Liver (tissue), 9 donors: ENCODE measurements around the gene AMOTL1. TPM values are rescaled to one million over a fixed set of nuclear protein-coding genes. Genes with fewer than 3 reads are reported as not detected.

ENCODE experiments used
- DNase-seq: peaks from one replicate; pipeline ENCODE4 v3.0.0-alpha.2; 2017; ENCODE audit warnings: low spot score
- H3K27ac ChIP-seq, 2 donors: one replicate each; pipeline ENCODE4 v1.7.0; 2013; ENCODE audit warnings: inconsistent platforms in 2 of 2, low read length in 2 of 2, control low read depth in 1 of 2, low read depth in 1 of 2, mild to moderate bottlenecking in 1 of 2
- H3K27me3 ChIP-seq, 4 donors: one replicate each; pipeline versions ENCODE4 v1.6.1 to v1.7.0; 2013; ENCODE audit warnings: low read length in 3 of 4, inconsistent platforms in 1 of 4, mild to moderate bottlenecking in 1 of 4, moderate library complexity in 1 of 4; ENCODE audit not compliant: control insufficient read depth in 4 of 4, insufficient read depth in 4 of 4
- H3K36me3 ChIP-seq, 4 donors: one replicate each; pipeline versions ENCODE4 v1.6.1 to v1.7.0; 2013; ENCODE audit warnings: low read length in 3 of 4, mild to moderate bottlenecking in 3 of 4, low read depth in 1 of 4, moderate library complexity in 1 of 4; ENCODE audit not compliant: control insufficient read depth in 4 of 4, insufficient read depth in 3 of 4
- H3K4me1 ChIP-seq, 4 donors: one replicate each; pipeline versions ENCODE4 v1.6.1 to v1.7.0; 2013; ENCODE audit warnings: low read length in 3 of 4, mild to moderate bottlenecking in 3 of 4, moderate library complexity in 1 of 4; ENCODE audit not compliant: control insufficient read depth in 4 of 4, insufficient read depth in 4 of 4
- H3K4me3 ChIP-seq, 3 donors: one replicate each; pipeline versions ENCODE4 v1.6.1 to v1.7.0; 2013; ENCODE audit warnings: low read length in 3 of 3, control low read depth in 1 of 3, low read depth in 1 of 3, mild to moderate bottlenecking in 1 of 3
- H3K9ac ChIP-seq, 2 donors: one replicate each; pipeline ENCODE4 v1.7.0; 2013; ENCODE audit warnings: low read length in 2 of 2, mild to moderate bottlenecking in 2 of 2, moderate library complexity in 2 of 2, control low read depth in 1 of 2, low read depth in 1 of 2
- H3K9me3 ChIP-seq, 4 donors: one replicate each; pipeline versions ENCODE4 v1.6.1 to v1.7.0; 2013; ENCODE audit warnings: low read length in 3 of 4; ENCODE audit not compliant: control insufficient read depth in 4 of 4
- ATF3 ChIP-seq: IDR thresholded peaks from 2 replicates; pipeline ENCODE4 v1.6.1; 2016; ENCODE audit warnings: antibody characterized with exemption
- CTCF ChIP-seq: fragments of 150-350 bp; IDR thresholded peaks from 2 replicates; pipeline ENCODE4 v1.5.1; 2017; ENCODE audit warnings: improper control_type of control experiment, low read depth, low read length; ENCODE audit not compliant: missing input control
- FOXA2 ChIP-seq: IDR thresholded peaks from 2 replicates; pipeline ENCODE4 v1.6.1; 2016; ENCODE audit warnings: antibody characterized with exemption
- GABPA ChIP-seq, 2 donors: IDR thresholded peaks in 1 of 2; conservative IDR thresholded peaks in 1 of 2; 2 replicates each; pipeline ENCODE4 v1.6.1; 2016; ENCODE audit warnings: antibody characterized with exemption in 2 of 2, mild to moderate bottlenecking in 1 of 2, moderate library complexity in 1 of 2
- HNF4A ChIP-seq, 2 donors: conservative IDR thresholded peaks; 2 replicates each; pipeline ENCODE4 v1.6.1; 2016; ENCODE audit warnings: antibody characterized with exemption in 2 of 2, mild to moderate bottlenecking in 2 of 2
- HNF4G ChIP-seq: IDR thresholded peaks from 2 replicates; pipeline ENCODE4 v1.6.1; 2016; ENCODE audit warnings: antibody characterized with exemption
- NR2F2 ChIP-seq: IDR thresholded peaks from 2 replicates; pipeline ENCODE4 v1.6.1; 2016; ENCODE audit warnings: antibody characterized with exemption
- RAD21 ChIP-seq, 2 donors: IDR thresholded peaks; 2 replicates each; pipeline ENCODE4 v1.6.1; 2016; ENCODE audit warnings: antibody characterized with exemption in 2 of 2, mild to moderate bottlenecking in 2 of 2
- RXRA ChIP-seq, 2 donors: IDR thresholded peaks; 2 replicates each; pipeline ENCODE4 v1.6.1; 2017 to 2018; ENCODE audit warnings: antibody characterized with exemption in 2 of 2, mild to moderate bottlenecking in 1 of 2
- SP1 ChIP-seq: IDR thresholded peaks from 2 replicates; pipeline ENCODE4 v1.6.1; 2018; ENCODE audit warnings: antibody characterized with exemption, mild to moderate bottlenecking
- TAF1 ChIP-seq: conservative IDR thresholded peaks from 2 replicates; pipeline ENCODE4 v1.6.1; 2016; ENCODE audit warnings: antibody characterized with exemption, mild to moderate bottlenecking
- YY1 ChIP-seq: IDR thresholded peaks from 2 replicates; pipeline ENCODE4 v1.6.1; 2016; ENCODE audit warnings: antibody characterized with exemption, mild to moderate bottlenecking
- WGBS: extraction: QIAGEN DNeasy Blood & Tissue Kit; methylation state at CpG from one replicate; pipeline ENCODE4 v1.1.7; 2013; 5-methylcytosine and 5-hydroxymethylcytosine counted together
- polyA plus RNA-seq, 2 donors: library from polyadenylated mRNA; stranded (reverse) in 1 of 2; unstranded in 1 of 2; fragments of 200-250 nt in 1 of 2; fragments of >200 nt in 1 of 2; fragmentation: Nextera tagmentation in 1 of 2; extraction: Ambion mirVana in 1 of 2; gene quantifications; one replicate each; pipeline versions ENCODE4 v1.2.1 to v1.2.3, GENCODE V29; 2013 to 2015
- total RNA-seq, 2 donors: library from RNA; depleted of rRNA; stranded (reverse); fragments of >200 nt; gene quantifications; one replicate each; pipeline ENCODE4 v1.2.3, GENCODE V29; 2014
- TF ChIP-seq, protein P1 (sequence below): IDR thresholded peaks from 2 replicates; pipeline ENCODE4 v1.6.1; 2016; ENCODE audit warnings: antibody characterized with exemption
- TF ChIP-seq, protein P2 (sequence below): IDR thresholded peaks from 2 replicates; pipeline ENCODE4 v1.6.1; 2016; ENCODE audit warnings: antibody characterized with exemption
- TF ChIP-seq, protein P3 (sequence below): IDR thresholded peaks from 2 replicates; pipeline ENCODE4 v1.6.1; 2016; ENCODE audit warnings: antibody characterized with exemption, mild to moderate bottlenecking
- donor health status: healthy.
- donor health status: healthy.
- donor health status: healthy.
- donor health status: healthy.
- donor health status: healthy.

The AMOTL1 gene
- total and polyA plus RNA-seq, 4 donors, result 2.2 to 29.5 (median 7.2) TPM

GRCh38 chr11:94721565-94722292 is 46.4 kb upstream of the AMOTL1 start:
- no peak for DNase-seq
- H3K4me3 ChIP-seq, result no peak overlapping the region
- no peaks in the 10 kb centered on the region for H3K9me3 ChIP-seq
- no peak for TF ChIP-seq YY1
- no peaks in the 10 kb centered on the region for H3K4me1 ChIP-seq
- no peaks in the 10 kb centered on the region for H3K36me3 ChIP-seq
- no peak overlapping the region for H3K27ac ChIP-seq
- H3K9ac ChIP-seq, result no peak overlapping the region
- H3K27me3 ChIP-seq, result no peaks in the 10 kb centered on the region
- WGBS, result 77% methylated on average over 2 of the region's 2 CpGs

- TF ChIP-seq RAD21 (IDR thresholded peaks at IDR 0.05) (no peak), FOXA2 (no peak), NR2F2 (no peak), GABPA (IDR thresholded peaks at IDR 0.05 in 1 of 2, conservative IDR thresholded peaks at IDR 0.05 in 1 of 2) (no peak), SP1 (no peak)
- H3K27me3 ChIP-seq, result no peaks in the 10 kb centered on the region
- H3K9ac ChIP-seq, result no peak overlapping the region
- 68% methylated on average over 1 of the region's 1 CpG for WGBS
- no peaks in the 10 kb centered on the region for H3K9me3 ChIP-seq
- DNase-seq, result no peak
- no peaks in the 10 kb centered on the region for H3K4me1 ChIP-seq
- H3K36me3 ChIP-seq, result no peaks in the 10 kb centered on the region
- no peak overlapping the region for H3K27ac ChIP-seq
- no peak overlapping the region for H3K4me3 ChIP-seq
These were observed 45.4 kb upstream of the AMOTL1 start for GRCh38 chr11:94722735-94723134.

DNA sequence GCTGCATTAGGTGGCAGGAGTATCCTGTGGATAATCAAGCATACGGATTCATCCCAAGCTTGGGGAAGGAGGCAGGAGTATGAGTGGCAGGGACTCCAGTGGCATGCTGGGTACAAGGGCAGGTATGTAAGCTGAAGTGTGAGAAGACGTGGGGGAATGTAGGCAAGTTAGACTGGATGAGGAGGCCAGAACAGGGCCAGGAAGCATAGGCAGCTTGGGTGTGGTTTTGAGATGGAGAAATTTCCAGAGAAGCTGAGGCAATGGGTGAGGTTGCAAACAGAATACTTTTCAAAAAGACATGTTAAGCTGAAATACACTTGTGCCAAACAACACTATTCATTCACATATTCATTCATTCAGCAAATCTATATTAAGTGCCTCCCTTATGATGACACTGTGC is 43.1 kb upstream of the AMOTL1 start:
- WGBS, result 89% methylated on average over 2 of the region's 2 CpGs
- TF ChIP-seq HNF4A (conservative IDR thresholded peaks at IDR 0.05), result no peak
- TF ChIP-seq FOXA2, result no peak
- no peak for TF ChIP-seq TAF1
- TF ChIP-seq RAD21 (IDR thresholded peaks at IDR 0.05), result no peak
- TF ChIP-seq ATF3, result no peak
- TF ChIP-seq, protein P1, sequence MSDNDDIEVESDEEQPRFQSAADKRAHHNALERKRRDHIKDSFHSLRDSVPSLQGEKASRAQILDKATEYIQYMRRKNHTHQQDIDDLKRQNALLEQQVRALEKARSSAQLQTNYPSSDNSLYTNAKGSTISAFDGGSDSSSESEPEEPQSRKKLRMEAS, result no peak
- no peak for TF ChIP-seq CTCF
- no peak for TF ChIP-seq NR2F2
- H3K9me3 ChIP-seq, result no peaks in the 10 kb centered on the region
- no peaks in the 10 kb centered on the region for H3K4me1 ChIP-seq
- H3K36me3 ChIP-seq, result no peaks in the 10 kb centered on the region
- no peak overlapping the region for H3K27ac ChIP-seq
- DNase-seq, result no peak
- H3K9ac ChIP-seq, result no peak overlapping the region
- H3K27me3 ChIP-seq, result no peaks in the 10 kb centered on the region
- no peak overlapping the region for H3K4me3 ChIP-seq

- Histone ChIP-seq H3K4me3 (no peak overlapping the region), H3K27ac (no peak overlapping the region), H3K27me3 (no peaks in the 10 kb centered on the region), H3K9ac (no peak overlapping the region), H3K4me1 (no peaks in the 10 kb centered on the region), H3K36me3 (no peaks in the 10 kb centered on the region), H3K9me3 (no peaks in the 10 kb centered on the region)
- no peak for DNase-seq
- TF ChIP-seq TAF1 (no peak), FOXA2 (no peak), YY1 (no peak), RXRA (IDR thresholded peaks at IDR 0.05) (no peak), HNF4G (no peak), NR2F2 (no peak)
- TF ChIP-seq, protein P2, sequence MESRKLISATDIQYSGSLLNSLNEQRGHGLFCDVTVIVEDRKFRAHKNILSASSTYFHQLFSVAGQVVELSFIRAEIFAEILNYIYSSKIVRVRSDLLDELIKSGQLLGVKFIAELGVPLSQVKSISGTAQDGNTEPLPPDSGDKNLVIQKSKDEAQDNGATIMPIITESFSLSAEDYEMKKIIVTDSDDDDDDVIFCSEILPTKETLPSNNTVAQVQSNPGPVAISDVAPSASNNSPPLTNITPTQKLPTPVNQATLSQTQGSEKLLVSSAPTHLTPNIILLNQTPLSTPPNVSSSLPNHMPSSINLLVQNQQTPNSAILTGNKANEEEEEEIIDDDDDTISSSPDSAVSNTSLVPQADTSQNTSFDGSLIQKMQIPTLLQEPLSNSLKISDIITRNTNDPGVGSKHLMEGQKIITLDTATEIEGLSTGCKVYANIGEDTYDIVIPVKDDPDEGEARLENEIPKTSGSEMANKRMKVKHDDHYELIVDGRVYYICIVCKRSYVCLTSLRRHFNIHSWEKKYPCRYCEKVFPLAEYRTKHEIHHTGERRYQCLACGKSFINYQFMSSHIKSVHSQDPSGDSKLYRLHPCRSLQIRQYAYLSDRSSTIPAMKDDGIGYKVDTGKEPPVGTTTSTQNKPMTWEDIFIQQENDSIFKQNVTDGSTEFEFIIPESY, result no peak
- TF ChIP-seq, protein P3, sequence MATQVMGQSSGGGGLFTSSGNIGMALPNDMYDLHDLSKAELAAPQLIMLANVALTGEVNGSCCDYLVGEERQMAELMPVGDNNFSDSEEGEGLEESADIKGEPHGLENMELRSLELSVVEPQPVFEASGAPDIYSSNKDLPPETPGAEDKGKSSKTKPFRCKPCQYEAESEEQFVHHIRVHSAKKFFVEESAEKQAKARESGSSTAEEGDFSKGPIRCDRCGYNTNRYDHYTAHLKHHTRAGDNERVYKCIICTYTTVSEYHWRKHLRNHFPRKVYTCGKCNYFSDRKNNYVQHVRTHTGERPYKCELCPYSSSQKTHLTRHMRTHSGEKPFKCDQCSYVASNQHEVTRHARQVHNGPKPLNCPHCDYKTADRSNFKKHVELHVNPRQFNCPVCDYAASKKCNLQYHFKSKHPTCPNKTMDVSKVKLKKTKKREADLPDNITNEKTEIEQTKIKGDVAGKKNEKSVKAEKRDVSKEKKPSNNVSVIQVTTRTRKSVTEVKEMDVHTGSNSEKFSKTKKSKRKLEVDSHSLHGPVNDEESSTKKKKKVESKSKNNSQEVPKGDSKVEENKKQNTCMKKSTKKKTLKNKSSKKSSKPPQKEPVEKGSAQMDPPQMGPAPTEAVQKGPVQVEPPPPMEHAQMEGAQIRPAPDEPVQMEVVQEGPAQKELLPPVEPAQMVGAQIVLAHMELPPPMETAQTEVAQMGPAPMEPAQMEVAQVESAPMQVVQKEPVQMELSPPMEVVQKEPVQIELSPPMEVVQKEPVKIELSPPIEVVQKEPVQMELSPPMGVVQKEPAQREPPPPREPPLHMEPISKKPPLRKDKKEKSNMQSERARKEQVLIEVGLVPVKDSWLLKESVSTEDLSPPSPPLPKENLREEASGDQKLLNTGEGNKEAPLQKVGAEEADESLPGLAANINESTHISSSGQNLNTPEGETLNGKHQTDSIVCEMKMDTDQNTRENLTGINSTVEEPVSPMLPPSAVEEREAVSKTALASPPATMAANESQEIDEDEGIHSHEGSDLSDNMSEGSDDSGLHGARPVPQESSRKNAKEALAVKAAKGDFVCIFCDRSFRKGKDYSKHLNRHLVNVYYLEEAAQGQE, result no peak
- WGBS, result 94% methylated on average over 2 of the region's 2 CpGs
These were observed 40.3 kb upstream of the AMOTL1 start for GRCh38 chr11:94727819-94728218.
